Measurements from ENCODE around the gene ACP2.

- TF ChIP-seq CTCF (IDR thresholded peaks at IDR 0.05; ENCODE audit: low read length) (no peak), EZH2 (IDR thresholded peaks at IDR 0.05; ENCODE audit: borderline replicate concordance, low read length) (no peak)
These were observed 28.2 kb downstream of the ACP2 start for GRCh38 chr11:47220401-47220821.
